Measurements from ENCODE around the gene NR2F6. TPM values are rescaled to one million over a fixed set of nuclear protein-coding genes. Genes with fewer than 3 reads are reported as not detected.

The NR2F6 gene
- total and polyA plus RNA-seq, 2 experiments from 2014 or later = 64.0 to 209 TPM

- Mint-ChIP-seq H3K27ac (no peak overlapping the region), H3K27me3 (ENCODE audit: insufficient read depth, low read depth, poor library complexity) (peaks cover 14% of the 10 kb centered on the region), H3K9me3 (peaks cover 21% of the 10 kb centered on the region; the same call in 2 of the 3 replicates), H3K36me3 (ENCODE audit: low read depth) (peaks cover 42% of the 10 kb centered on the region), H3K4me1 (peaks cover 5% of the 10 kb centered on the region; the same call in 1 of the 3 replicates), H3K4me3 (no peak overlapping the region)
- no peak for ATAC-seq
- Histone ChIP-seq H3K9me2 (ENCODE audit: insufficient read depth) (no peaks in the 10 kb centered on the region), H3K27ac (ENCODE audit: low read depth) (no peak overlapping the region), H3K79me2 (replicated peaks; ENCODE audit: insufficient read depth) (no peaks in the 10 kb centered on the region), H3F3A (replicated peaks; ENCODE audit: low read depth) (no peaks in the 10 kb centered on the region; the same call in 1 of the 2 replicates), H3K4me1 (ENCODE audit: insufficient read depth) (no peaks in the 10 kb centered on the region), H2AFZ (no peak overlapping the region), H3K4me2 (no peak overlapping the region), H3K36me3 (ENCODE audit: insufficient read depth) (peaks cover 3% of the 10 kb centered on the region; the same call in 1 of the 2 replicates), H3K4me3 (no peak overlapping the region), H4K20me1 (replicated peaks; ENCODE audit: insufficient read depth) (no peaks in the 10 kb centered on the region), H3K27me3 (ENCODE audit: insufficient read depth) (no peaks in the 10 kb centered on the region)
- no peak for DNase-seq (ENCODE audit: low spot score)
- TF ChIP-seq CTCF (conservative IDR thresholded peaks at IDR 0.05; ENCODE audit: low read depth in 2 of 2) = no peak
- no peak for TF ChIP-seq ZNF114 (CRISPR knock-in tag; IDR thresholded peaks at IDR 0.05)
- TF ChIP-seq EZH2 (IDR thresholded peaks at IDR 0.05; ENCODE audit: low read depth, unreplicated experiment) = no peak
- no peak for TF ChIP-seq ETS1 (IDR thresholded peaks at IDR 0.05)
- TF ChIP-seq ZNF462 (CRISPR knock-in tag; IDR thresholded peaks at IDR 0.05) = no peak
- no peak for TF ChIP-seq JUNB (IDR thresholded peaks at IDR 0.05; ENCODE audit: unreplicated experiment)
- no peak for TF ChIP-seq ZNF331 (CRISPR knock-in tag; IDR thresholded peaks at IDR 0.05; ENCODE audit: low read depth)
- no peak for TF ChIP-seq STAT1 (IDR thresholded peaks at IDR 0.05; ENCODE audit: unreplicated experiment)
- TF ChIP-seq CREB1 (CRISPR knock-in tag; IDR thresholded peaks at IDR 0.05; ENCODE audit: low read depth) = no peak
- TF ChIP-seq POLR2AphosphoS5 (IDR thresholded peaks at IDR 0.05; ENCODE audit: low read depth) = no peak
- TF ChIP-seq, protein P1, sequence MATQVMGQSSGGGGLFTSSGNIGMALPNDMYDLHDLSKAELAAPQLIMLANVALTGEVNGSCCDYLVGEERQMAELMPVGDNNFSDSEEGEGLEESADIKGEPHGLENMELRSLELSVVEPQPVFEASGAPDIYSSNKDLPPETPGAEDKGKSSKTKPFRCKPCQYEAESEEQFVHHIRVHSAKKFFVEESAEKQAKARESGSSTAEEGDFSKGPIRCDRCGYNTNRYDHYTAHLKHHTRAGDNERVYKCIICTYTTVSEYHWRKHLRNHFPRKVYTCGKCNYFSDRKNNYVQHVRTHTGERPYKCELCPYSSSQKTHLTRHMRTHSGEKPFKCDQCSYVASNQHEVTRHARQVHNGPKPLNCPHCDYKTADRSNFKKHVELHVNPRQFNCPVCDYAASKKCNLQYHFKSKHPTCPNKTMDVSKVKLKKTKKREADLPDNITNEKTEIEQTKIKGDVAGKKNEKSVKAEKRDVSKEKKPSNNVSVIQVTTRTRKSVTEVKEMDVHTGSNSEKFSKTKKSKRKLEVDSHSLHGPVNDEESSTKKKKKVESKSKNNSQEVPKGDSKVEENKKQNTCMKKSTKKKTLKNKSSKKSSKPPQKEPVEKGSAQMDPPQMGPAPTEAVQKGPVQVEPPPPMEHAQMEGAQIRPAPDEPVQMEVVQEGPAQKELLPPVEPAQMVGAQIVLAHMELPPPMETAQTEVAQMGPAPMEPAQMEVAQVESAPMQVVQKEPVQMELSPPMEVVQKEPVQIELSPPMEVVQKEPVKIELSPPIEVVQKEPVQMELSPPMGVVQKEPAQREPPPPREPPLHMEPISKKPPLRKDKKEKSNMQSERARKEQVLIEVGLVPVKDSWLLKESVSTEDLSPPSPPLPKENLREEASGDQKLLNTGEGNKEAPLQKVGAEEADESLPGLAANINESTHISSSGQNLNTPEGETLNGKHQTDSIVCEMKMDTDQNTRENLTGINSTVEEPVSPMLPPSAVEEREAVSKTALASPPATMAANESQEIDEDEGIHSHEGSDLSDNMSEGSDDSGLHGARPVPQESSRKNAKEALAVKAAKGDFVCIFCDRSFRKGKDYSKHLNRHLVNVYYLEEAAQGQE (IDR thresholded peaks at IDR 0.05; ENCODE audit: unreplicated experiment) = no peak
These were observed 10.4 kb upstream of the NR2F6 start for GRCh38 chr19:17256130-17256529.

Measured in GM23338 (cell line).